ENCODE results near the gene CUBN.

CUBN gene

GRCh38 chr10:17177014-17177413, 47.4 kb upstream of the CUBN start:
- no peaks in the 10 kb centered on the region for H3K27me3 ChIP-seq (ENCODE audit: insufficient read depth, poor library complexity, severe bottlenecking)
- DNase-seq (ENCODE audit: low read depth in 1 of 2, low spot score in 1 of 2): no peak
- no peak for TF ChIP-seq REST (IDR thresholded peaks at IDR 0.05; ENCODE audit: insufficient replicate concordance, low read depth)
- TF ChIP-seq SPI1 (IDR thresholded peaks at IDR 0.05; ENCODE audit: borderline replicate concordance, low read depth): no peak
- TF ChIP-seq POLR2AphosphoS5 (IDR thresholded peaks at IDR 0.05; ENCODE audit: low read depth): no peak
- no peak for TF ChIP-seq GABPA (IDR thresholded peaks at IDR 0.05; ENCODE audit: low read depth)
- no peak for TF ChIP-seq CTCF (IDR thresholded peaks at IDR 0.05; ENCODE audit: insufficient read depth, low read length)
- no peak overlapping the region for H3K27ac ChIP-seq (replicated peaks)
- no peak overlapping the region for H3K4me3 ChIP-seq (replicated peaks; ENCODE audit: insufficient read depth, low read length)

GRCh38 chr10:17176091-17176490, 46.5 kb upstream of the CUBN start:
- Histone ChIP-seq H3K27me3 (ENCODE audit: insufficient read depth, poor library complexity, severe bottlenecking) (no peaks in the 10 kb centered on the region), H3K27ac (replicated peaks) (no peak overlapping the region), H3K4me3 (replicated peaks; ENCODE audit: insufficient read depth, low read length) (no peak overlapping the region)
- DNase-seq (ENCODE audit: low read depth in 1 of 2, low spot score in 1 of 2): no peak
- TF ChIP-seq REST (IDR thresholded peaks at IDR 0.05; ENCODE audit: insufficient replicate concordance, low read depth) (no peak), CTCF (IDR thresholded peaks at IDR 0.05; ENCODE audit: insufficient read depth, low read length) (no peak), GABPA (IDR thresholded peaks at IDR 0.05; ENCODE audit: low read depth) (no peak), SPI1 (IDR thresholded peaks at IDR 0.05; ENCODE audit: borderline replicate concordance, low read depth) (no peak), POLR2AphosphoS5 (IDR thresholded peaks at IDR 0.05; ENCODE audit: low read depth) (no peak)

- DNase-seq (ENCODE audit: low read depth in 1 of 2, low spot score in 1 of 2): no peak
- H3K27me3 ChIP-seq (ENCODE audit: insufficient read depth, poor library complexity, severe bottlenecking): no peaks in the 10 kb centered on the region
- H3K27ac ChIP-seq (replicated peaks): no peak overlapping the region
- no peak for TF ChIP-seq SPI1 (IDR thresholded peaks at IDR 0.05; ENCODE audit: borderline replicate concordance, low read depth)
- no peak for TF ChIP-seq POLR2AphosphoS5 (IDR thresholded peaks at IDR 0.05; ENCODE audit: low read depth)
- TF ChIP-seq REST (IDR thresholded peaks at IDR 0.05; ENCODE audit: insufficient replicate concordance, low read depth): no peak
- TF ChIP-seq CTCF (IDR thresholded peaks at IDR 0.05; ENCODE audit: insufficient read depth, low read length): no peak
- TF ChIP-seq GABPA (IDR thresholded peaks at IDR 0.05; ENCODE audit: low read depth): no peak
- no peak overlapping the region for H3K4me3 ChIP-seq (replicated peaks; ENCODE audit: insufficient read depth, low read length)
These were observed 45.9 kb upstream of the CUBN start for GRCh38 chr10:17175551-17175950.
